Measurements from ENCODE around the gene RUBCNL. TPM values are rescaled to one million over a fixed set of nuclear protein-coding genes. Genes with fewer than 3 reads are reported as not detected.

Gene RUBCNL
- total and polyA plus RNA-seq, 2 experiments from 2014 or later = 0.44 to 1.0 TPM

GRCh38 chr13:46313432-46314257, 73.4 kb downstream of the RUBCNL start:
- Histone ChIP-seq H3K79me2 (no peaks in the 10 kb centered on the region), H3K4me3 (no peak overlapping the region), H3K9me2 (replicated peaks; ENCODE audit: insufficient read depth) (no peaks in the 10 kb centered on the region), H3K4me1 (ENCODE audit: insufficient read depth) (no peaks in the 10 kb centered on the region), H3K36me3 (replicated peaks; ENCODE audit: insufficient read depth, low read depth) (no peaks in the 10 kb centered on the region), H3K4me2 (no peak overlapping the region), H4K20me1 (ENCODE audit: insufficient read depth, poor library complexity, severe bottlenecking) (no peaks in the 10 kb centered on the region), H3K9me3 (ENCODE audit: low read depth) (no peaks in the 10 kb centered on the region), H3K27me3 (no peaks in the 10 kb centered on the region), H2AFZ (no peak overlapping the region), H3K27ac (no peak overlapping the region)
- TF ChIP-seq EZH2 (IDR thresholded peaks at IDR 0.05; ENCODE audit: borderline replicate concordance) (no peak), CTCF (IDR thresholded peaks at IDR 0.05; ENCODE audit: poor library complexity) (no peak), EZH2phosphoT487 (IDR thresholded peaks at IDR 0.05; ENCODE audit: low read depth, severe bottlenecking, unreplicated experiment) (no peak)
- DNase-seq (ENCODE audit: low spot score) = no peak
- WGBS (ENCODE audit: low lambda C conversion rate, missing lambda C conversion rate) = 85% methylated on average over 6 of the region's 6 CpGs

- no peak for DNase-seq (ENCODE audit: low spot score)
- no peak overlapping the region for H3K4me2 ChIP-seq
- H3K27me3 ChIP-seq = no peaks in the 10 kb centered on the region
- no peak overlapping the region for H3K27ac ChIP-seq
- WGBS (ENCODE audit: low lambda C conversion rate, missing lambda C conversion rate) = 96% methylated on average over 1 of the region's 1 CpG
- H3K36me3 ChIP-seq (replicated peaks; ENCODE audit: insufficient read depth, low read depth) = no peaks in the 10 kb centered on the region
- no peak for TF ChIP-seq EZH2phosphoT487 (IDR thresholded peaks at IDR 0.05; ENCODE audit: low read depth, severe bottlenecking, unreplicated experiment)
- TF ChIP-seq EZH2 (IDR thresholded peaks at IDR 0.05; ENCODE audit: borderline replicate concordance) = no peak
- no peak for TF ChIP-seq CTCF (IDR thresholded peaks at IDR 0.05; ENCODE audit: poor library complexity)
- H3K9me3 ChIP-seq (ENCODE audit: low read depth) = no peaks in the 10 kb centered on the region
- H2AFZ ChIP-seq = no peak overlapping the region
- H3K4me1 ChIP-seq (ENCODE audit: insufficient read depth) = no peaks in the 10 kb centered on the region
- H3K4me3 ChIP-seq = no peak overlapping the region
- no peaks in the 10 kb centered on the region for H4K20me1 ChIP-seq (ENCODE audit: insufficient read depth, poor library complexity, severe bottlenecking)
- no peaks in the 10 kb centered on the region for H3K79me2 ChIP-seq
- no peaks in the 10 kb centered on the region for H3K9me2 ChIP-seq (replicated peaks; ENCODE audit: insufficient read depth)
Measured at GRCh38 chr13:46313024-46313423, 74.0 kb downstream of the RUBCNL start.

GRCh38 chr13:46311217-46311616, 75.8 kb downstream of the RUBCNL start:
- Histone ChIP-seq H3K4me1 (ENCODE audit: insufficient read depth) (no peaks in the 10 kb centered on the region), H3K4me2 (no peak overlapping the region), H4K20me1 (ENCODE audit: insufficient read depth, poor library complexity, severe bottlenecking) (no peaks in the 10 kb centered on the region), H3K27ac (no peak overlapping the region), H3K9me3 (ENCODE audit: low read depth) (no peaks in the 10 kb centered on the region), H2AFZ (no peak overlapping the region), H3K79me2 (no peaks in the 10 kb centered on the region), H3K36me3 (replicated peaks; ENCODE audit: insufficient read depth, low read depth) (no peaks in the 10 kb centered on the region), H3K27me3 (no peaks in the 10 kb centered on the region), H3K4me3 (no peak overlapping the region), H3K9me2 (replicated peaks; ENCODE audit: insufficient read depth) (no peaks in the 10 kb centered on the region)
- no peak for DNase-seq (ENCODE audit: low spot score)
- no peak for TF ChIP-seq CTCF (IDR thresholded peaks at IDR 0.05; ENCODE audit: poor library complexity)
- TF ChIP-seq EZH2phosphoT487 (IDR thresholded peaks at IDR 0.05; ENCODE audit: low read depth, severe bottlenecking, unreplicated experiment) = no peak
- TF ChIP-seq EZH2 (IDR thresholded peaks at IDR 0.05; ENCODE audit: borderline replicate concordance) = no peak
- 98% methylated on average over 2 of the region's 2 CpGs for WGBS (ENCODE audit: low lambda C conversion rate, missing lambda C conversion rate)
